Bone marrow (tissue), 2 donors: ENCODE results near the gene GALNT9.

Experiments
- DNase-seq, 2 donors: peaks; one replicate each; lab custom pipeline; 2025; lab: John Stamatoyannopoulos, UW

Gene GALNT9

DNA sequence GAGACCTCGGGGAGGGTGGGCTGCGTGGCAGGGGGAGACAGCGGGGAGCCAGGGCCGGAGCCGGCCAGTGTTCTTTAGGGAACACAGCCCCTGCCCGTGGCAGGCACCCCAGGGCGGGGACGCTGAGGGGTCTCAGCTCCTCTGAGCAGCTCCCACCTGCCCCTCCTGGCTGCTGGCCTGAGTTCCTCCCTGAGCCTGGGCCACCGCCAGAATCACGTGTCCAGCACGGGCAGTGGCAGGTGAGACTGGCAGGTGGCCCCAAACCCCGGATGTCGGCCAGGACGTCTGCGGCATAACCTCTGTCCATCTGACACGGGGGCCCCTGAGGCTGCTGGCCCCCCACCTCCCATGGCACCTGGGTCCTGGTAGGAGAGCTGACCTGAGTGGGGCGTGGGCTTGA lies 160.0 kb downstream of the GALNT9 start:
- DNase-seq = no peak

DNA sequence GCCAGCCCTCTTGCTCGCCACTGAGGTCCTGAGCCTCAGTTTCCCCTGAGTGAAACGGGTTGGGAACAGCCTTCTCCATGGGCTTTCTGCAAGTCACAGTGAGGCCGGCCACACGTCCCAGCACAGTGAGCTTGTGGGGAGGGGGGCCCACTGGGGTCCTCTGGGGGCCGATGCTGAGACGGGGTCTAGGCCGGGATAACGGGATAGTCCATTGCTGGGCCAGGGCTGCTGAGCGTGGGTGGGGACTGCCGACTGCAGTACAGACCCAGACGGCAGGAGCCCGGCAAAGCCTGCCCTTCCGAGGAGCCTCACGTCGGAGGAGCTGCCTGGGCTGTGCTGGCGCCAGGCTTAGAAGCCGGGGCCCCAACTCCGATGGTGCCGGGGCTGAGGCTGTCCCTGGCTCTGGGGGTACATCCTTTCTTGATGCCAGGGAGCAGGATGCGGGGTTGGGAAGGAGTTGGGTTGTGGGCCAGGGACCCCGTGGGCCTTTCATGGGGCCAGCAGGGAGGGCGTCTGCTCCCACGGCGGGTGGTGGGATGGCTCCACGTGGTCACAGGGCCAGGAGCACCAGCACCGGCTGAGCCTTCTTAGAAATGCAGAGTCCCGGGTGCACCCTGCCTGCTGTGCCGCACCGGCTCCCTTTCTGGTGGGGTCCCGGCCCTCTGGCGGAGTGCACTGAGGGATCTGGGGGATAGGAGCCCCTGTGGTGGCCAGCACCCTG lies 160.9 kb downstream of the GALNT9 start:
- DNase-seq = no peak

DNA sequence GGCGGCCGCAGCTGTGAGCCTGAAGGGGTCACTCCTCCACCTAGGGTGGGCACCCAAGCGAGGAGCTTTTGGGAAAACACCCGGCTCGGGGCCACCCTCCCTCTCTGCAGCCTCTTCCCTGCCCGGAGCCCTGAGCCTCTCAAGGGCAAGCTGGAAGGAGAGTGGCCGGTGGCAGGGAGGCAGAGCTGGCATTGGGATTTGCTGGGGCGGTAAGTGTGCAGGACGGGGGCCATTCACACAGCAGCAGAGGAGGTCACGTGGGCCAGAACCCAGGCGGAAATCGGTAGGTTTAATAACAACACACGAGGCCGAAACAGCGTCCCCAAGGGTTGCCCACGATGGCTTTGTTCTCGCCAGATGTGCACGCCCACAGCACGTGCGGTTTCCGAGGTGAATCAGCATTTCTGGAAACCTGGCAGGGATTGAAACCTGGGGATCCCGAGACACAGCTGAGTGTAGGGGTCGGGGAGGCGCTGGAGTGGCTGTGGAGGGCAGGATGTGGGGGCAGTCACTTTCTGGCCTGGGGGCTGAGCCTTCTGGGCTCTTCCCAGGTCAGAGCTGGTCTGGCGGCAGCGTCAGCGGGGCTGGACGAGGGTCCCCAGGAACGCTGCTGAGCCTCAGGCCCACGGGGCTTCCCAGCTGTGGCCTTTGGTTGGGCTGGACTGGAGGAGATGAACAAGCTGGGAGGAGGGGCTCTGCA lies 161.6 kb downstream of the GALNT9 start:
- no peak for DNase-seq

DNA sequence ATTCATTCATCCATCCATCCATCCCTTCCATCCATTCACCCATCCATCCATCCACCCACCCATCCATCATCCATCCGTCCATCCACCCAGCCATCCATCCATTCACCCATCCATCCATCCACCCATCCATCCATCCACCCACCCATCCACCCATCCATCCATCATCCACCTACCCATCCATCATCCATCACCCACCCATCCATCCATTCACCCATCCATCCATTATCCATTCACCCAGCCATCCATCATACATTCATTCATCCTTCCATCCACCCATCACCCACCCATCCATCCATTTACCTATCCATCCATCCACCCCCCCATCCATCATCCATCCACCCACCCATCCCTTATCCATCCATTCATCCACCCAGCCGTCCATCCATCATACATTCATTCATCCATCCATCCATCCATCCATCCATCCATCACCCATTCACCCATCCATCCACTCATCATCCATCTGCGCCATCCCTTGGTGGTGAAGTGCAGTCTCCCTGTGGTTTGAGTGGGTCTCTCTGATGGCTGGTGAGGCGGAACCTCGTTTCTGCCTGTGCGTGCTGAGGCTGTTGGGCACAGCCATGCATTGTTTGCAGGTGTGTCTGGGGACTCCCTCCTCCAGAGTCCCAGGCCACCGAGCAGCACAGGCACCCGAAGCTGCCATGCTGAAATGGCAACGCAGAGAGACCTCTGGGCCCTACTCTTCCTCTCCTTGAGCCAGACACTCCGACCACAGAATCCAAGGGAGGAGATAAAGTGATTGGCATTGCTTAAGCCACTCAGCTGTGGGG lies 162.4 kb downstream of the GALNT9 start:
- DNase-seq = no peak

DNA sequence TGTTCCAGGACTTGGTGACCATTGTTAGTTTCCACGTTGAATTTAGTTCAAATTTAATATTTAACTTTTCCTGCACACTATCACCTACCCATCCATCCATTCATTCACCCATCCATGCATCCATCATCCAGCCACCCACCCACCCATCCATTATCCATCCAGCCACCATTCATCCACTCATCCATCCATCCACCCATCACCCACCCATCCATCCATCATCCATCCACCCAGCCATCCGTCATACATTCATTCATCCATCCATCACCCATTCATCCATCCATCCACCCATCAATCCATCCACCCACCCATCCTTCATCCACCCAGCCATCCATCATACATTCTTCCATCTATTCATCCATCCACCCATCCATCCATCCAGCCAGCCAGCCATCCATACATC lies 163.3 kb downstream of the GALNT9 start:
- no peak for DNase-seq

GRCh38 chr12:132165584-132165983 lies 163.8 kb downstream of the GALNT9 start:
- no peak for DNase-seq

GRCh38 chr12:132164426-132164825 lies 165.0 kb downstream of the GALNT9 start:
- DNase-seq = no peak

GRCh38 chr12:132163911-132164288 lies 165.5 kb downstream of the GALNT9 start:
- DNase-seq = no peak

DNA sequence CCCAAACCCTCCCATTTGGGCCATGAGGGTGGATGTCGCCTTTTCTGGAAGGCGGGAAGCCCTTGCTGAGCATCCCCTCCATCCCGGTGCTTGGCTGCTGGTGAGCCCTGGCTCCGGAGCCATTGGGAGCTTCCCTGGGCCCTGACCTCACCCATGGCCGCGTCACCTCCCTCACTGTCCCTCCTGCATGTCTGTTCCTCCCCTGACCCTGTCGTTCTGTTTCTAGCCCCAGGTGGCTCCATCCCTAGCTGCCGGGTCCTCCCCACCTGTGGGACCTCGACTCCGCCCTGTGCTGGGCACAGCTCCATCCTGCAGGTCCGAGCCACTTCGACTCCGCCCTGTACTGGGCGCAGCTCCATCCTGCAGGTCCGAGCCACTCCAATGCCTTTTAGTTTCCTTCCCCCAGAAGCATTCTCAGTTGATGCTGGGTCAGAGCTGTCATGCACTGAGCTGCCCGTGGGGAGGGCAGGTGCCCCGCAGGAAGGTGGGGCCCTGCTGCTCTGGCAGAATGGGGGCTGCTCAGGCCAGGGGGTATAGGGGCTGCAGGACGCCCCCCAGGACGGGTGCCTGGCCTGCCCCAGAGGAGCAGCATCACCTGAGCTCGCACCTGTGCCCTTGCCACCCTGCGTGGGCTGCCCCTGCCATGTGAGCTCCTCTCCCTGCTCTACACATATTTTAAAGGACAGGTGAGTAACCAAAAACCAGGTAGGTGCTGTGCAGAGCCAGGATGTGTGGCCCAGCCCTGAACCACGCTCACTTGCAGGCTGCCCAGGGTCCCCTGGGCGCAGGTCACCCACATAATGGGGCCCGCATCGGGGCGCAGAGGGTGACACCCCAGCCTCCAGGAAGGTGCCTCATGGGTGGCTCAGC lies 166.1 kb downstream of the GALNT9 start:
- no peak for DNase-seq

DNA sequence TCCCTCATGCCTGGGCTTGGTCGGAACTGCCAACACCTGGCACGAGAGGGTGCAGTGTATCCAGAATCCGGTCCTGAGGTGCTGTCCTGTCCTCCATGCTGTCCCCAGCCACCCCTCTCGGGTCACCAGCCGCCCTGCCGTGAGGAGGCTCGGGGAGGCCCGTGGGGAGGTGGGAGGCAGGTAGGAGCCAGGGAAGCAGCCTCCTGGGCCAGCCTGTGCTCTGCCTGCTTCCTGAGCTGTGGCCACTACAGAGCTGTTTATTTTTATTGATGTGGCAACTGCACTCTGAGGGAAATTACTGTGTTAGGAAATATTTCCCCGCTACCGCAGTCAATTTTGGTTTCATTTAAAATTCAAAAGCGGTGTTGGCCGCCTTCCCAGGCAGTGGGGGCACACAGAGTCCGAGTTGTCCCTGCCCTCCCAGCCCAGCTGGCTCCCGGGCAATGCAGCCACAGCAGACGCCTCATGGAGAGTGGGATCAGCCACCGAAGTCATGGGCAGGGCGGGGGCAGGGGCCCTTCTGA lies 166.8 kb downstream of the GALNT9 start:
- DNase-seq = peak in 1 of 2 donors; percentile 48

DNA sequence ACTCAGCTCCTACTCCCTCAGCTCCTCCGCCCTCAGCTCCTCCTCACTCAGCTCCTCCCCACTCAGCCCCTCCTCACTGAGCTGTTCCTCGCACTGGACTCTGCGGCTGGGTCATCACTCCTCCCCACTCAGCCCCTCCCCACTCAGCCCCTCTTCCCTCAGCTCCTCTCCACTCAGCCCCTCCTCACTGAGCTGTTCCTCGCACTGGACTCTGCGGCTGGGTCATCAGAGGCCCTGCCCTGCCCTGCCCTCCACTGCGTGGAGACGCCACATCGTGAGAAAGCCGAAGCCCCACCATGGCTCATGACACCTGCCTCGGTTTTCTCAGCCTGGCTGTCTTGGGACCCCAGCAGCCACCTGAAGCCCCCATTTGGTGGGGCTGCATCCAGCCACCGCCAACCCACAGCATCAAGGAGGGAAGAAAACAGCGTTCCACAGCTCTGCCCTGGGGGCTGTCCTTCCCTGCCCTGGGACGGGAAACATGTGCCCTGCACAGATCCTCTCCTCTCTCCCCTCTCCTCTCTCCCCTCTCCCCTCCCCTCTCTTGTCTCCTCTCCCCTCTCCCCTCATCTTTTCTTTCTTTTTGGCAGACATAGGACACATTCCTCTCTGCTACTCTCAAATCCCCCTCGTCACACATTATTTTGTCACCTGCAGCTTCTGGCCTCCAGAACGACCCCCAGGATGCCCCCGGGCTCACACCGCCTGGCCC lies 167.4 kb downstream of the GALNT9 start:
- DNase-seq = no peak

DNA sequence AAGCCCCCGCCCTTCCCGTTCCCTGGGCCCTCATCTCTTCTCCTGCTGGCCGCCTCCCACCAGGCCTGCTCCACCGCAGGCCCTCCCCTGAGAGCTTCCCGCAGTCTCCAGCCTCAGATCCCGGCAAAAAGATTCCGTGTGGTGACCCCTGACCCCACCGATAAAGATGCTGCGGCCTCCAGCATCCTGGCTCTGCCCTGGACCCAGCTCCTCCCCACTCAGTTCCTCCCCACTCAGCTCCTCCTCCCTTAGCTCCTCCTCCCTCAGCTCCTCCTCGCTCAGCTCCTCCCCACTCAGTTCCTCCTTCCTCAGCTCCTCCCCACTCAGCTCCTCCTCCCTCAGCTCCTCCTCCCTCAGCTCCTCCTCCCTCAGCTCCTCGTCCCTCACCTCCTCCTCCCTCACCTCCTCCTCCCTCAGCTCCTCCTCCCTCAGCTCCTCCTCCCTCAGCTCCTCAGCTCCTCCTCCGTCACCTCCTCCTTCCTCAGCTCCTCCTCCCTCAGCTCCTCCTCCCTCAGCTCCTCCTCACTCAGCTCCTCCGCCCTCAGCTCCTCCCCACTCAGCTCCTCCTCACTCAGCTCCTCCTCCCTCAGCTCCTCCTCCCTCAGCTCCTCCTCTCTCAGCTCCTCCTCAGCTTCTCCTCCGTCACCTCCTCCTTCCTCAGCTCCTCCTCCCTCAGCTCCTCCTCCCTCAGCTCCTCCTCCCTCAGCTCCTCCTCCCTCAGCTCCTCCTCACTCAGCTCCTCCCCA lies 168.2 kb downstream of the GALNT9 start:
- DNase-seq = no peak

DNA sequence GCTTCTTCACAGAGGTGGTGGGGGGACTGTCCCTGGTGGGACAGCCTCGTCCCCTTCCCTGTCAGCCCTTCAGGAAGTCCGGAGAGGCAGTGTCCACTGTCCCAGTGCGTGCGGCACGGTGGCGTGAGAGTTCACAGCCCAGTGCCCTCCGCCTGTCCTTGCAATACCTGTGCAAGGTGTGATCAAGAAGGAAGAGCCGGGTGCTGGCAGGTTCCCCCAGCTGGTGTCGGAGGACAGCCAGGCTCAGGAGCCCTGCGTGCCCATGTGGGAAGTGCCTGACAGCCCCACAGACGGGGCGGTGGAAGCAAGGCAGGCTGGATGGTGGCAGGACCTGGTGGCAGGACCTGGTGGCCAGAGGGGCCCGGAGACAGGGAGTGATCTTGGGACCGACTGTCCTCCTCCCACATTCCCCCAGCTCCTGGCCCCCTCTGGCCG lies 168.8 kb downstream of the GALNT9 start:
- DNase-seq = no peak

- DNase-seq = no peak
These were observed 169.4 kb downstream of the GALNT9 start for GRCh38 chr12:132160016-132160415.

DNA sequence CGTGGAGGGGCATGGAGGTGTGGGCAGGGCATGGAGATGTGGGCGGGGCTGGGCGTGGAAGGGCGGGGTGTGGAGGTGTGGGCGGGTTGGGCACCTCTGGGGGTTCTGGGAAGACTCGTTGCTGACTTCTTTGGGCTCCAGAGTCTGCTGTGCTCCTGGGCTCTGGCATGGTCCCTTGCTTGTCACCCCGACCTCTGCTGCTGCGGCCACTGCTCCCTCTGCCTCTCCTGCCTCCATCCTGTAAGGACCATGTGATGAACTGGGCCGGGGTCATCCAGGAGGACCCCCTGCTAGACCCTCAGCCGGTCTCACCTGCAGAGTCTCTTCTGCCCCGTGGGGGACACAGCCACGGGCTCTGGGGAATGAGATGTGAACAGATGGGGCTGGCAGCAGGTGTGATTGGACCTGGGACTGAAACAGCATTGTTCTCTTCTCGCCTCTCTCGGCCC lies 169.8 kb downstream of the GALNT9 start:
- DNase-seq = no peak

GRCh38 chr12:132158677-132159554 lies 170.5 kb downstream of the GALNT9 start:
- DNase-seq = no peak

- DNase-seq = no peak
These were observed 171.5 kb downstream of the GALNT9 start for GRCh38 chr12:132157733-132158409.

GRCh38 chr12:132156573-132157325 lies 172.6 kb downstream of the GALNT9 start:
- DNase-seq = no peak
